ENCODE data around the gene GAPT.

GRCh38 chr5:58503390-58504046 lies 12.3 kb downstream of the GAPT start:
- no peak for TF ChIP-seq CTCF (IDR thresholded peaks at IDR 0.05)
- no peak for TF ChIP-seq POLR2A (IDR thresholded peaks at IDR 0.05)
